K562 (cell line): ENCODE measurements around the gene ELMO1. TPM values are rescaled to one million over a fixed set of nuclear protein-coding genes. Genes with fewer than 3 reads are reported as not detected.

Experiments used
- ATAC-seq: fragments of 200-7000 bp; cut with Tn5 transposase; 3 replicates; pipeline ENCODE4 v1.9.1; 2020; ENCODE audit warnings: moderate library complexity
- BruUV-seq: library from RNA; stranded (reverse); fragments of 400-500 nt; replicated peaks from 2 replicates; lab custom pipeline; 2021; lab: Mats Ljungman, UMichigan
- CTCF ChIA-PET: fragments of 300-600 bp; formaldehyde crosslinking; extraction: SDS; loops from one replicate; lab custom pipeline; 2021; ENCODE audit warnings: low intra/inter-chr PET ratio; lab: Yijun Ruan, JAX
- POLR2A ChIA-PET: fragments of 300-600, 350-650 bp; sonication (Branson Sonifier 250); formaldehyde crosslinking; extraction: SDS; loops from one replicate; lab custom pipeline; 2021; ENCODE audit warnings: antibody characterized with exemption, inconsistent platforms; lab: Yijun Ruan, JAX
- DNase-seq, 4 experiments: peaks; one replicate each; pipeline versions ENCODE4 v3.0.0 to v3.0.0-alpha.2; 2011 to 2018; ENCODE audit warnings: low spot score in 3 of 4, mixed read lengths in 3 of 4; ENCODE audit errors: extremely low read depth in 1 of 4
- FAIRE-seq: peaks from 2 replicates; lab custom pipeline; 2011; peaks lifted over from hg19 to GRCh38; lab: Jason Lieb, UNC
- H2AFZ ChIP-seq: 2 replicates; pipeline ENCODE4 v1.6.0; 2011; ENCODE audit warnings: low read depth, low read length, control low read depth, inconsistent platforms
- H3K27ac ChIP-seq: fragments of 200-600 bp; 3 replicates; pipeline ENCODE4 v1.8.0; 2011; ENCODE audit warnings: low read depth, mild to moderate bottlenecking, control low read depth, inconsistent platforms, low read length, moderate library complexity, mixed read lengths; ENCODE audit errors: extremely low read depth
- H3K27me3 ChIP-seq, 2 experiments: fragments of 300-600 bp in 1 of 2; 2 replicates in 1 of 2; 3 replicates in 1 of 2; pipeline versions ENCODE4 v1.6.0 to v1.8.0; 2011; ENCODE audit warnings: inconsistent platforms in 2 of 2, low read length in 2 of 2, mild to moderate bottlenecking in 1 of 2, mixed read lengths in 1 of 2, moderate library complexity in 1 of 2; ENCODE audit not compliant: control insufficient read depth in 2 of 2, insufficient read depth in 2 of 2
- H3K36me3 ChIP-seq: fragments of 300-600 bp; 3 replicates; pipeline ENCODE4 v1.8.0; 2011; ENCODE audit warnings: mild to moderate bottlenecking, low read length, inconsistent platforms; ENCODE audit not compliant: control insufficient read depth, insufficient read depth
- H3K4me1 ChIP-seq, 2 experiments: fragments of 200-600 bp in 1 of 2; replicated peaks in 1 of 2; 2 replicates in 1 of 2; 3 replicates in 1 of 2; pipeline versions ENCODE4 v1.5.1 to v1.8.0; 2011; ENCODE audit warnings: inconsistent platforms in 2 of 2, low read length in 2 of 2, mild to moderate bottlenecking in 1 of 2, mixed read lengths in 1 of 2, moderate library complexity in 1 of 2; ENCODE audit not compliant: control insufficient read depth in 2 of 2, insufficient read depth in 2 of 2
- H3K4me2 ChIP-seq: 2 replicates; pipeline ENCODE4 v1.6.1; 2011; ENCODE audit warnings: low read length, control low read depth, inconsistent platforms, mixed read lengths; ENCODE audit not compliant: insufficient read depth
- H3K4me3 ChIP-seq: fragments of 200-600 bp; sonication (generic), shearing (Covaris generic); 2 replicates; pipeline ENCODE4 v1.5.1; 2016; ENCODE audit warnings: control low read depth, inconsistent platforms
- H3K79me2 ChIP-seq: fragments of 200-600 bp; 3 replicates; pipeline ENCODE4 v1.8.0; 2011; ENCODE audit warnings: low read length, inconsistent platforms; ENCODE audit not compliant: control insufficient read depth, insufficient read depth
- H3K9ac ChIP-seq, 2 experiments: 2 replicates each; pipeline versions ENCODE4 v1.6.0 to v1.6.1; 2011; ENCODE audit warnings: low read depth in 2 of 2, low read length in 2 of 2, control low read depth in 1 of 2, inconsistent platforms in 1 of 2, mild to moderate bottlenecking in 1 of 2, mixed read lengths in 1 of 2; ENCODE audit not compliant: insufficient read depth in 1 of 2
- H3K9me1 ChIP-seq: one replicate; pipeline ENCODE4 v1.6.0; 2011; ENCODE audit warnings: inconsistent platforms, mild to moderate bottlenecking, low read length, moderate library complexity; ENCODE audit not compliant: control insufficient read depth, insufficient read depth
- H3K9me3 ChIP-seq: replicated peaks from 2 replicates; pipeline ENCODE4 v1.5.1; 2011; ENCODE audit warnings: low read depth, low read length, inconsistent platforms; ENCODE audit not compliant: control insufficient read depth, insufficient read depth
- H4K20me1 ChIP-seq: replicated peaks from 2 replicates; pipeline ENCODE4 v1.6.1; 2011; ENCODE audit warnings: low read length, inconsistent platforms, mixed read lengths; ENCODE audit not compliant: control insufficient read depth, insufficient read depth
- GABPB1 ChIP-seq: sonication (generic); formaldehyde crosslinking; IDR thresholded peaks from 2 replicates; pipeline ENCODE4 v1.8.0; 2022; ENCODE audit warnings: mild to moderate bottlenecking, missing genetic modification reagents
- ILF3 ChIP-seq: fragments of 450-650 bp; IDR thresholded peaks from 2 replicates; pipeline ENCODE4 v1.6.1; 2018; ENCODE audit warnings: antibody characterized with exemption, mild to moderate bottlenecking, moderate library complexity, borderline replicate concordance
- NONO ChIP-seq, 2 experiments: fragments of 200-400 bp in 1 of 2; fragments of 450-650 bp in 1 of 2; formaldehyde crosslinking in 1 of 2; IDR thresholded peaks; 2 replicates each; pipeline ENCODE4 v1.6.1; 2017; ENCODE audit warnings: low read depth in 2 of 2, mild to moderate bottlenecking in 2 of 2, moderate library complexity in 2 of 2, low read length in 1 of 2
- PRPF4 ChIP-seq: fragments of 200-400 bp; formaldehyde crosslinking; IDR thresholded peaks from one replicate; pipeline ENCODE4 v1.6.1; 2017; ENCODE audit warnings: low read length, low read depth, mild to moderate bottlenecking; ENCODE audit not compliant: insufficient read depth, poor library complexity, severe bottlenecking
- U2AF2 ChIP-seq: fragments of 200-400 bp; formaldehyde crosslinking; optimal IDR thresholded peaks from 2 replicates; pipeline ENCODE3; 2017; ENCODE audit warnings: low read depth, mild to moderate bottlenecking, low read length
- WHSC1 ChIP-seq: IDR thresholded peaks from one replicate; pipeline ENCODE4 v1.6.1; 2012; ENCODE audit warnings: low read length, control low read depth, inconsistent platforms
- ZFX ChIP-seq: sonication (generic); formaldehyde crosslinking; IDR thresholded peaks from 2 replicates; pipeline ENCODE4 v1.8.0; 2022; ENCODE audit warnings: mild to moderate bottlenecking, missing genetic modification reagents, moderate library complexity
- ZNF140 ChIP-seq: fragments of 250-450 bp; sonication (Bioruptor Pico); IDR thresholded peaks from 2 replicates; pipeline ENCODE4 v1.8.0; 2021; ENCODE audit warnings: moderate library complexity, mild to moderate bottlenecking, inconsistent platforms
- ZNF57 ChIP-seq: fragments of 450-650 bp; formaldehyde crosslinking; IDR thresholded peaks from 2 replicates; pipeline ENCODE4 v1.4.0; 2020; ENCODE audit warnings: mild to moderate bottlenecking, moderate library complexity
- WGBS: fragments of 100-300 bp; shearing (Covaris generic); methylation state at CpG from one replicate; pipeline ENCODE4 v1.1.6; 2016; ENCODE audit warnings: low coverage, mixed read lengths; ENCODE audit not compliant: insufficient coverage; ENCODE audit errors: missing lambda C conversion rate; 5-methylcytosine and 5-hydroxymethylcytosine counted together
- in situ Hi-C: fragments of 300-500 bp; cut with MboI; formaldehyde crosslinking; loops from 4 replicates; pipeline ENCODE4 v1.15.0; 2018; ENCODE audit warnings: inconsistent platforms, mixed read lengths
- intact Hi-C: fragments of 100-400 bp; cut with micrococcal nuclease; formaldehyde crosslinking; loops from 2 replicates; pipeline ENCODE4 v1.14.2; 2022
- polyA plus RNA-seq, 8 experiments: library from polyadenylated mRNA; depleted of rRNA in 4 of 8; stranded (reverse) in 5 of 8; unstranded in 3 of 8; fragments of >200 nt; fragmentation: Nextera tagmentation in 2 of 8; fragmentation: Illumina TruSeq in 1 of 8; extraction: Ambion mirVana in 2 of 8; extraction: Trizol in 1 of 8; gene quantifications; 2 replicates each; pipeline versions ENCODE4 v1.2.1 to v1.2.3, GENCODE V29; 2011 to 2014; ENCODE audit warnings: inconsistent platforms in 1 of 8, missing spikeins in 1 of 8
- total RNA-seq, 7 experiments: library from RNA; depleted of rRNA in 6 of 7; stranded (reverse); fragments of >200 nt in 6 of 7; fragmentation: Illumina TruSeq in 2 of 7; extraction: Trizol in 2 of 7; gene quantifications; 2 replicates each; pipeline versions ENCODE4 v1.2.1 to v1.2.3, GENCODE V29; 2011 to 2021; ENCODE audit warnings: low replicate concordance in 1 of 7
- TF ChIP-seq, protein P1 (sequence below), 2 experiments: fragments of 450-650 bp; IDR thresholded peaks; 2 replicates each; pipeline ENCODE4 v1.6.1; 2016
- TF ChIP-seq, protein P2 (sequence below): sonication (generic); IDR thresholded peaks from 2 replicates; pipeline ENCODE4 v1.6.1; 2016
- TF ChIP-seq, protein P3 (sequence below): IDR thresholded peaks from 2 replicates; pipeline ENCODE4 v1.6.1; 2012; ENCODE audit warnings: low read depth, low read length, improper control_type of control experiment, borderline replicate concordance
- TF ChIP-seq, protein P4 (sequence below): sonication (generic); formaldehyde crosslinking; IDR thresholded peaks from 2 replicates; pipeline ENCODE4 v1.8.0; 2022; ENCODE audit warnings: missing genetic modification reagents, mild to moderate bottlenecking, borderline replicate concordance
- TF ChIP-seq, protein P5 (sequence below): sonication (generic); formaldehyde crosslinking; IDR thresholded peaks from 2 replicates; pipeline ENCODE4 v1.8.0; 2022; ENCODE audit warnings: mild to moderate bottlenecking, missing genetic modification reagents, borderline replicate concordance

ELMO1 gene
- total and polyA plus RNA-seq, 9 of the 15 experiments (the other 6 are each of a cell fraction or from before 2014, with no cell fraction given) = 0.36 to 7.2 (median 3.6) TPM

DNA sequence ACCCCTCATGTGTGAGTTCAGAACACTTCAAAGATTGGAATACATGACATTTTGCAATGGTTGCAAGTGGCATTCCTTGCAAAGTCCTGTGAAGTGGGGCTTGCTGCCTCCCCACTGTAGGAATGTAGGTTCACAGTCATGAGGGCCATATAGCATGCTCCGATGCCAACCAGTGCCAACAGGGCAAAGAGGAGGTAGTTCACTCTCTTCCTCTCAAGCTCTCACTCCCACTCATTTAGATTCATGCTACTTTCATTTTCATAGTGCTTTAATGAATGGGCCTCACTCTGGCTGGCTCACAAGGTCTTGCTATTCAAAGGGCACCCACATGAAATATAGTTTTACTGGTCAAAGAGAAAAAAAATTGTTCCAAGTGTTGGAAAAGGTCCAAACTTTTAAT is 554.5 kb downstream of the ELMO1 start:
- Histone ChIP-seq H3K79me2 (no peaks in the 10 kb centered on the region), H3K9me3 (no peaks in the 10 kb centered on the region), H3K4me3 (no peak overlapping the region), H3K27me3 (no peaks in the 10 kb centered on the region; a peak in 1 of 5 replicates), H3K9ac (no peak overlapping the region), H3K36me3 (no peaks in the 10 kb centered on the region), H2AFZ (no peak overlapping the region), H3K4me1 (no peaks in the 10 kb centered on the region), H4K20me1 (0 out of 2 replicates have a peak, but pooled peaks cover 2% of the 10 kb centered on the region), H3K4me2 (no peak overlapping the region), H3K27ac (no peak overlapping the region), H3K9me1 (no peaks in the 10 kb centered on the region)
- in situ Hi-C loops = no loop called here
- 0% methylated on average over 1 of the region's 1 CpG for WGBS
- BruUV-seq = no TSS peak
- CTCF ChIA-PET = no interaction called here
- FAIRE-seq (no peak), DNase-seq (no peak), ATAC-seq (no peak)
- POLR2A ChIA-PET = no interaction called here
- intact Hi-C loops = no loop called here
- no peak for TF ChIP-seq PRPF4
- TF ChIP-seq GABPB1 (CRISPR knock-in tag) = no peak
- TF ChIP-seq ZNF57 (CRISPR knock-in tag) = no peak
- TF ChIP-seq, protein P1, sequence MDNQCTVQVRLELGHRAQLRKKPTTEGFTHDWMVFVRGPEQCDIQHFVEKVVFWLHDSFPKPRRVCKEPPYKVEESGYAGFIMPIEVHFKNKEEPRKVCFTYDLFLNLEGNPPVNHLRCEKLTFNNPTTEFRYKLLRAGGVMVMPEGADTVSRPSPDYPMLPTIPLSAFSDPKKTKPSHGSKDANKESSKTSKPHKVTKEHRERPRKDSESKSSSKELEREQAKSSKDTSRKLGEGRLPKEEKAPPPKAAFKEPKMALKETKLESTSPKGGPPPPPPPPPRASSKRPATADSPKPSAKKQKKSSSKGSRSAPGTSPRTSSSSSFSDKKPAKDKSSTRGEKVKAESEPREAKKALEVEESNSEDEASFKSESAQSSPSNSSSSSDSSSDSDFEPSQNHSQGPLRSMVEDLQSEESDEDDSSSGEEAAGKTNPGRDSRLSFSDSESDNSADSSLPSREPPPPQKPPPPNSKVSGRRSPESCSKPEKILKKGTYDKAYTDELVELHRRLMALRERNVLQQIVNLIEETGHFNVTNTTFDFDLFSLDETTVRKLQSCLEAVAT (IDR thresholded peaks at IDR 0.05) = no peak
- TF ChIP-seq, protein P2, sequence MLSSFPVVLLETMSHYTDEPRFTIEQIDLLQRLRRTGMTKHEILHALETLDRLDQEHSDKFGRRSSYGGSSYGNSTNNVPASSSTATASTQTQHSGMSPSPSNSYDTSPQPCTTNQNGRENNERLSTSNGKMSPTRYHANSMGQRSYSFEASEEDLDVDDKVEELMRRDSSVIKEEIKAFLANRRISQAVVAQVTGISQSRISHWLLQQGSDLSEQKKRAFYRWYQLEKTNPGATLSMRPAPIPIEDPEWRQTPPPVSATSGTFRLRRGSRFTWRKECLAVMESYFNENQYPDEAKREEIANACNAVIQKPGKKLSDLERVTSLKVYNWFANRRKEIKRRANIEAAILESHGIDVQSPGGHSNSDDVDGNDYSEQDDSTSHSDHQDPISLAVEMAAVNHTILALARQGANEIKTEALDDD = no peak
- TF ChIP-seq, protein P3, sequence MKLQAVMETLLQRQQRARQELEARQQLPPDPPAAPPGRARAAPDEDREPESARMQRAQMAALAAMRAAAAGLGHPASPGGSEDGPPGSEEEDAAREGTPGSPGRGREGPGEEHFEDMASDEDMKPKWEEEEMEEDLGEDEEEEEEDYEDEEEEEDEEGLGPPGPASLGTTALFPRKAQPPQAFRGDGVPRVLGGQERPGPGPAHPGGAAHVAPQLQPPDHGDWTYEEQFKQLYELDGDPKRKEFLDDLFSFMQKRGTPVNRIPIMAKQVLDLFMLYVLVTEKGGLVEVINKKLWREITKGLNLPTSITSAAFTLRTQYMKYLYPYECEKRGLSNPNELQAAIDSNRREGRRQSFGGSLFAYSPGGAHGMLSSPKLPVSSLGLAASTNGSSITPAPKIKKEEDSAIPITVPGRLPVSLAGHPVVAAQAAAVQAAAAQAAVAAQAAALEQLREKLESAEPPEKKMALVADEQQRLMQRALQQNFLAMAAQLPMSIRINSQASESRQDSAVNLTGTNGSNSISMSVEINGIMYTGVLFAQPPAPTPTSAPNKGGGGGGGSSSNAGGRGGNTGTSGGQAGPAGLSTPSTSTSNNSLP = no peak
- TF ChIP-seq ZFX = no peak
- no peak for TF ChIP-seq NONO (IDR thresholded peaks at IDR 0.05; ENCODE audit: low read depth in 2 of 2, low read length in 1 of 2)
- no peak for TF ChIP-seq WHSC1
- no peak for TF ChIP-seq ILF3
- TF ChIP-seq ZNF140 = no peak
- TF ChIP-seq, protein P4, sequence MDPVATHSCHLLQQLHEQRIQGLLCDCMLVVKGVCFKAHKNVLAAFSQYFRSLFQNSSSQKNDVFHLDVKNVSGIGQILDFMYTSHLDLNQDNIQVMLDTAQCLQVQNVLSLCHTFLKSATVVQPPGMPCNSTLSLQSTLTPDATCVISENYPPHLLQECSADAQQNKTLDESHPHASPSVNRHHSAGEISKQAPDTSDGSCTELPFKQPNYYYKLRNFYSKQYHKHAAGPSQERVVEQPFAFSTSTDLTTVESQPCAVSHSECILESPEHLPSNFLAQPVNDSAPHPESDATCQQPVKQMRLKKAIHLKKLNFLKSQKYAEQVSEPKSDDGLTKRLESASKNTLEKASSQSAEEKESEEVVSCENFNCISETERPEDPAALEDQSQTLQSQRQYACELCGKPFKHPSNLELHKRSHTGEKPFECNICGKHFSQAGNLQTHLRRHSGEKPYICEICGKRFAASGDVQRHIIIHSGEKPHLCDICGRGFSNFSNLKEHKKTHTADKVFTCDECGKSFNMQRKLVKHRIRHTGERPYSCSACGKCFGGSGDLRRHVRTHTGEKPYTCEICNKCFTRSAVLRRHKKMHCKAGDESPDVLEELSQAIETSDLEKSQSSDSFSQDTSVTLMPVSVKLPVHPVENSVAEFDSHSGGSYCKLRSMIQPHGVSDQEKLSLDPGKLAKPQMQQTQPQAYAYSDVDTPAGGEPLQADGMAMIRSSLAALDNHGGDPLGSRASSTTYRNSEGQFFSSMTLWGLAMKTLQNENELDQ (CRISPR knock-in tag) = no peak
- no peak for TF ChIP-seq U2AF2
- TF ChIP-seq, protein P5, sequence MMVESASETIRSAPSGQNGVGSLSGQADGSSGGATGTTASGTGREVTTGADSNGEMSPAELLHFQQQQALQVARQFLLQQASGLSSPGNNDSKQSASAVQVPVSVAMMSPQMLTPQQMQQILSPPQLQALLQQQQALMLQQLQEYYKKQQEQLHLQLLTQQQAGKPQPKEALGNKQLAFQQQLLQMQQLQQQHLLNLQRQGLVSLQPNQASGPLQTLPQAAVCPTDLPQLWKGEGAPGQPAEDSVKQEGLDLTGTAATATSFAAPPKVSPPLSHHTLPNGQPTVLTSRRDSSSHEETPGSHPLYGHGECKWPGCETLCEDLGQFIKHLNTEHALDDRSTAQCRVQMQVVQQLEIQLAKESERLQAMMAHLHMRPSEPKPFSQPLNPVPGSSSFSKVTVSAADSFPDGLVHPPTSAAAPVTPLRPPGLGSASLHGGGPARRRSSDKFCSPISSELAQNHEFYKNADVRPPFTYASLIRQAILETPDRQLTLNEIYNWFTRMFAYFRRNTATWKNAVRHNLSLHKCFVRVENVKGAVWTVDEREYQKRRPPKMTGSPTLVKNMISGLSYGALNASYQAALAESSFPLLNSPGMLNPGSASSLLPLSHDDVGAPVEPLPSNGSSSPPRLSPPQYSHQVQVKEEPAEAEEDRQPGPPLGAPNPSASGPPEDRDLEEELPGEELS (CRISPR knock-in tag) = no peak
